Pons (tissue), 1 donor: ENCODE measurements around the gene FOCAD.
A peak's percentile ranks its signal among the peaks of the same experiment; 100 is the strongest.
"Not testable (repeated sequence)": the region's sequence is repeated elsewhere in the genome, so short reads cannot be mapped to it uniquely, and the experiment has no call there.

Experiments
- DNase-seq: peaks from one replicate; pipeline ENCODE4 v3.0.0-alpha.2; 2016; ENCODE audit warnings: low spot score

The FOCAD gene

GRCh38 chr9:20673537-20673936, 10.5 kb upstream of the FOCAD start:
- not testable (repeated sequence) for DNase-seq

DNA sequence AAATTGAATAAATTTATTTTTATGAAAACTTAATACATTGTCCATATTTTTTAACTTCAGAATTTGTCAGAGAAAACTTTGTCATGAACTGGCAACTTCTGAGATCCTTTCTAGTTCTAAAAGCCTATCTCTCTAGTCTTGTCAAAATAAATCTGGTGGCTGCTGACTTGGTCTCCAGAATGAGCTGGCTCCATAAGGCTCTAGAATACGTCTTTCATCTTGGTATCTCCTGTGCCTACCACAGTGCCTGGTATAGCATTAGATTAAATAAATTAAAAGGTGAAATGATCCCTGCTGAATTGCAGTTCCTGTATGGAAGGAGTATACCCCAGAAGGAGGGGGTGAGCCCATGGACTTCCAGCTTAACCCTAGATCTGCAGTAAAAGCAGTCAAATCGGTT, 2.6 kb upstream of the FOCAD start:
- DNase-seq, result no peak

- peak; percentile 59 for DNase-seq
Observed at GRCh38 chr9:20683351-20684034, 566 bp upstream of the FOCAD start.

DNA sequence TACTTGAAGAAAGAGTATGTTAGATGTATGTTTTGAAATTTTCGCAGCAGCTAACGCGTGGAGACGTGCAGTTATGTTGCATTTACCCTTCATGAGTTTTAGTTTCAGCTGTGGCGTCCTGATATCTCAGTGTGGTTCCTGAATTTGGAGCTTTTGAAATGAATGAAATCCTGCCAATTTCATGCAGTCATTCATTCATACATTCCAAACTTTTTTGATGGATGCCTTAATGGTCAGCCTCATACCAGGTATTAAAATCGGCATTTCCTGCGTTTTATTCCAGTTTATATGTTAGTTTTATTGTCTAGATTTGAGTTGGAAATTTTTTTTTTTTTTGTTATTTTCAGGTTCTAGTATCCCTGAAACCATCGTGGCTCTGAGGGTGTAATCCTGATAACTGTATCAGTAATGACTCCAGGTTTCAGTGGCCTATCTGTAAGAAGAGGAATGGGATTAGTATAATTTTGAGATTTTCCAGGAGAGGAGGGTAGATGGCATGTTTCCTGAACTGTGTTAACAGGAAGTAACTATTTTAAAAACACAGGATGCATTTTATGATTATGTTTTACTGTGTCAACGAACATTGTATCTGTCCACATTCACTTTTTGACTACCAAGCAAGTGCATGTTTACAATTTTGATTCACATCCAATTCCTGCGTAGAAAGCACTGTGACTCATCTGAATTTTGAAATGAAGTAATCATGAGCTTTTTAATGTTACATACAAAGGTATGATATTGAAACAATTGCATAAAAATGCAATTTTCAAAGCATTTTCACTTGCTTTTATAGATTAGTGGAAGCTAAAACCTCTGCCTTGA, 1.0 kb downstream of the FOCAD start:
- DNase-seq, result no peak

- DNase-seq, result no peak
Observed at GRCh38 chr9:20685769-20686168, 1.7 kb downstream of the FOCAD start.

DNA sequence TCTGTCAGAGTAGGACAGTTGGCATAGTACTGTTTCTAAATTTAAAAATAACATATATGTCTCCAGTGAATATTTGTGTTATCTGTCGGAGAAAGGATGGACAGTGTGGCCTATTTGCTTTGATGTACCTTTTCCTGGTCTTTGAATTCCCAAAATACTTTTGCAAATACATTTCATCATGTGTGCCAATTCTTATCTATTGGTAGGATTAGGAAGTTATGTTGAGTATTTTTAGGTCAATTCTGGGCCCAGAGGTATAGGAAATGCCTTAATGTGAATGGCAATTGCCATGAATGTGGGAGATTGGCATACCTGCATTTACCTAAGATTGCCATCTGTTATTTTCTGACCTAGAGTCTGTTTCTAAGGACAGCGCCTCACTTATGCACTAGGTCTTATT, 5.8 kb downstream of the FOCAD start:
- no peak for DNase-seq

GRCh38 chr9:20692554-20692953, 8.5 kb downstream of the FOCAD start:
- no peak for DNase-seq

- no peak for DNase-seq
Observed at GRCh38 chr9:20693068-20693467, 9.0 kb downstream of the FOCAD start.

- no peak for DNase-seq
Observed at GRCh38 chr9:20694248-20694647, 10.2 kb downstream of the FOCAD start.

GRCh38 chr9:20697021-20697719, 13.1 kb downstream of the FOCAD start:
- no peak for DNase-seq

DNA sequence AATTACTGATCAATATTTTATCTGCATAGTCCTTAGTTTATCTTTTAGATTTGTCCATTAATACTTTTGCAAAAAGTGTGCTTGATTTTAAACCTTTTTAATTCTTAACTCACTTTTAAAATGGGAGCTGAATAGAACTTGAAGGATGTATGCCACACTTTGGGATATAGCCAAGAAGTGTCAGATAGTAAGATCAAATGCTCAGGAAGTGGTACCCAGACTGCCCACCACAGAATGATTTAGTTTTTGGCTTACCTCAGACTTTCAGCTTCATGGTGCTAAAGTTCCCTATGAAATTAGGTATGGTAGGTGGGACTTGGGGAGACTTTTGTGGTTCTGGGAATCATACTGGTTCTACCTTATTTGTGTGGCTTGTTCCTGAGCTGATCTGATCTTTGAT, 14.7 kb downstream of the FOCAD start:
- DNase-seq, result no peak

- DNase-seq, result peak; percentile 60
Observed at GRCh38 chr9:20701060-20701459, 17.0 kb downstream of the FOCAD start.

DNA sequence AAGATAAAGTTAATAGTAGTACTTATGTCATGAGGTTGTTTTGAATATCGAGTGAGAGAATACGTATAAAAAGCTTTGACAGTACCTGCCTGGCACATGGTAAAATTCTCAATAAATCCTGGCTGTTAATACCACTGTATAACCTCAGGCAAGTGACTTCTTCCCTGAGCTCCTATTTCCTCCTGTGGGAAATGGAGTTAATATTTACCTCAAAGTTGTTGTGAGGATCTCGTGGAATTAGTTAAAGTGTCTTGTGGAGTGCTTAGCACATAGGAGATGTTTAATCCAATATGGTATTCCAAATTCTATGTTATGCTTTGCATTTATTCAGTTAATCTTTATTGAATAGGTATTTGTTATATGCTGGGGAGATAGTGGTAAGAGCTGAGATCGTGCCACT, 18.5 kb downstream of the FOCAD start:
- no peak for DNase-seq

DNA sequence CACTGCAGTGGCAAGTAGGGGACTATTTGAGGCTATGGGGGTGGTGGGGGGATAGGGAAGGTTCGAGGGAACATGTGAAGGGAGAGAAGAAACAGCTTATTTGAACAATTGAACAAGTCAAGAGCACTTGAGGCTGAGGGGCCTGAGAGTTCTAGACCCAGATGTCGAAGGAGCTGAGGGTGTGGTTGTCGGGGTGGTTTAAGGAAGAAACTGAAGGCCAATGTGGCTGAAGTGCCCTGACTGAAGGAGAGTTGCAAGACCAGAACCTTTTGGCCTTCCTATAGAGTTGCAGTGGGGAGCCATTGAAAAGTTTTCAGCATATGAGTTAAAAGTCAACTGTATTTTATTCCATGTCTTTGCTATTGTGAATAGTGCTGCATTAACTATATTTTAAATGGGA, 19.1 kb downstream of the FOCAD start:
- no peak for DNase-seq

- no peak for DNase-seq
Observed at GRCh38 chr9:20707708-20708107, 23.6 kb downstream of the FOCAD start.

- no peak for DNase-seq
Observed at GRCh38 chr9:20713172-20713571, 29.1 kb downstream of the FOCAD start.

- no peak for DNase-seq
Observed at GRCh38 chr9:20714442-20715415, 30.7 kb downstream of the FOCAD start.

DNA sequence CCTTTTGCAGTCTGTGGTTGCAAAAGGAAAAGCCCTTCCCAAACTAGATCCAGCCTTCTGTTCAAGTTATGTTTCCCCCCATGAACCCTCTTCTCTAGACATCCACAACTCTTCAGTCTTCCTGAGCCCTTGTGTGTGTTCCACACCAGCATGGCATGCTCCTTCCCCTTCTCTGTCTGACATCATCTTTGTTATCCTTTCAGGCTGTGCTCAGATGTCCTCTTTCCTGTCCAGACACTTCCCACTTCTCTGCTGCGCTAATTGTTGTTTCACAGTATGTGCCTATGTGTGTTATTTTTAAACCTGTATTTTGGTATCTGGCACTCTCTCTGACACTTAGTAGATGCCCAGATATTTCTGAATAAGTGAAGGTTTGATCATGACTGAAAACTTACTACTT, 38.2 kb downstream of the FOCAD start:
- DNase-seq, result no peak

DNA sequence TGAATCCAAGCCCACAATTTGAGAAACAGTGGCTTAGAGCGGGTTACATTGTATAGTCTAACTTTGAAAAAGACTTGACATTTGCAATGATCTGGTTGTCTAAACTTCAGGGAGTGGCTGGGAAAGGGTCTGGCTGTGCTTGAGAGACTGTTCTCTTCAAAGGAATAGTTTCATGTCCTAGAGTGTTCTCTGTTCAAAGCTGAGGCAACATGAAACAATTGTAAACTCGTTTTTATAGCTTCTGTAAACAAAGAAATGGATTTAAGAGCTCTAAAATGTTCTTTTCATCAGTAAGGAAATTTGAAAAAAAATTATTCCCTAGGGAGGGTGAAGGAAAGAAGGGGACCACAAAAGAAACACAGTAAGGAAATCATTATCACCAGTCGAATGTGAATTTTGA, 41.6 kb downstream of the FOCAD start:
- DNase-seq, result no peak

DNA sequence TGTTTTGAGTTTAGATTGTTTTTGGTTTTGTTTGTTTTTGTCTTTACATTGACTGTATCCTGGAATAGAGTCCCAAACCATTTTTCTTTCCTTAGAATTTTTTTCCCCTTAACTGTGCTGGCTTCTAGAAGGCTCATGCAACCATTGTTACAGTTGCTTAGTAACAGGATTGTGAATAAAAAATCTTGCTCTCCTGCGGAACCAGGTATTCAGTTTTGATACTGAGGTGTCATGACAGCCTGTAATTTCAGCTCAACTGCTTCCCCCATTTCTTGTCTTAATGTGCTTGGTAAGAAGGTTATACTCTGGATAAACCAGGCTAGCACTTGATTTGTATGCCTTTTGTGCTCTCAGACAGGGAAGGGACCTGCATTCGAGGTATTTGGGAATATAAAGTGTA, 42.1 kb downstream of the FOCAD start:
- no peak for DNase-seq

DNA sequence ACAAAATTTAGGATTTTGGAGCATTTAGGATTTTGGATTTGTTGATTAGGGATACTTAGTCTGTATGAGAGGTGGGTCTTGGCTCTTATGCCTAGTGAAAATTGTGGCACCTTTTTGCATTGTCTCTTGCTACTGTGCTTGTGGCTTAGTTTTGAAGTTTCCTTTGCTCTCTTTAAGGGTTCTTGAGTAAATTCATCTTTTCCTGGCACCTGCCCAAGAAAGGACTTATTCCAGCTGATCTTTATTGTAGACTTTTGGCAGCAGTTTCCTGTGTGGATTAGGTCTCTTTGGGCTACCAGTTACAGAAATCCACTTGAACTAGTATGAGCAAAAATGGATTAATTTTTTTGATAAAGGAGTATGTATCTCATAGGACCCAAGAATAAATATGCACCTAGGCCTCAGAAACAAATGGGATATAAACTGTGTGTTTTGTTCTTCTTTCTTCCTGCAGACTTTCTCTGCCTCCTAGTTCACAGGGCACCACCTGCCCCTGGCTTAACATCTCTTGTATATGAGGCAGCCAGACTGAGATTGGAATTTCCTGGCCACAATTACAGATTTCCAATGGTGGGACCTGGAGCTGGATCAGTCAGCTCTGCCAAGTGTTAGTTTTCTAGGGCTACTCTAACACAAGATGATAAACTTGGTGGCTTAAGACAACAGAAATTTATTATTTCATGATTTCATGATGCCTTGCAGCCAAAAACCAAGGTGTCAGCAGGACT, 44.6 kb downstream of the FOCAD start:
- DNase-seq, result no peak
